Stimulated activated CD4-positive, alpha-beta T cell treated with anti-CD3 and anti-CD28 coated beads, TNF-alpha, amount 100 ng/mL, for 1 hour (primary cell): ENCODE data around the gene PNPLA7.
"Not testable (repeated sequence)": the region's sequence is repeated elsewhere in the genome, so short reads cannot be mapped to it uniquely, and the experiment has no call there.

Source experiments
- DNase-seq, 3 donors: peaks; one replicate each; pipeline ENCODE4 v3.0.0-alpha.2; 2020; ENCODE audit warnings: low read depth in 3 of 3, low spot score in 1 of 3

PNPLA7 gene

GRCh38 chr9:137575716-137576411, 25.7 kb upstream of the PNPLA7 start:
- DNase-seq = no peak

GRCh38 chr9:137575364-137575715, 25.1 kb upstream of the PNPLA7 start:
- no peak for DNase-seq

GRCh38 chr9:137574192-137574591, 24.0 kb upstream of the PNPLA7 start:
- DNase-seq = no peak

GRCh38 chr9:137570566-137570965, 20.4 kb upstream of the PNPLA7 start:
- DNase-seq = no peak

- DNase-seq = no peak
Measured at GRCh38 chr9:137569609-137570203, 19.5 kb upstream of the PNPLA7 start.

- not testable (repeated sequence) for DNase-seq
Measured at GRCh38 chr9:137568445-137568844, 18.2 kb upstream of the PNPLA7 start.

GRCh38 chr9:137564817-137565411, 14.7 kb upstream of the PNPLA7 start:
- no peak for DNase-seq

- DNase-seq = no peak
Measured at GRCh38 chr9:137564134-137564533, 13.9 kb upstream of the PNPLA7 start.

GRCh38 chr9:137558127-137558526, 7.9 kb upstream of the PNPLA7 start:
- no peak for DNase-seq

- no peak for DNase-seq
Measured at GRCh38 chr9:137556069-137556838, 6.1 kb upstream of the PNPLA7 start.

GRCh38 chr9:137555179-137555578, 5.0 kb upstream of the PNPLA7 start:
- DNase-seq = no peak

- DNase-seq = no peak
Measured at GRCh38 chr9:137554349-137554748, 4.1 kb upstream of the PNPLA7 start.

GRCh38 chr9:137553654-137554053, 3.5 kb upstream of the PNPLA7 start:
- not testable (repeated sequence) for DNase-seq

GRCh38 chr9:137552022-137552768, 2.0 kb upstream of the PNPLA7 start:
- peak in 1 of 3 donors; percentile 1 for DNase-seq

- peak; percentile 68 to 83 (median 75) for DNase-seq
Measured at GRCh38 chr9:137551264-137552021, 1.2 kb upstream of the PNPLA7 start, which contains the start of gene MRPL41. Gene MRPL41 (plus strand): TSS chr9:137551879. CDS start chr9:137552082, 203 bp downstream.

GRCh38 chr9:137550958-137551263, 709 bp upstream of the PNPLA7 start:
- not testable (repeated sequence) for DNase-seq

GRCh38 chr9:137547687-137548543, 2.3 kb downstream of the PNPLA7 start:
- no peak for DNase-seq

- DNase-seq = no peak
Measured at GRCh38 chr9:137545123-137545522, 5.1 kb downstream of the PNPLA7 start.

- DNase-seq = no peak
Measured at GRCh38 chr9:137544176-137544760, 5.9 kb downstream of the PNPLA7 start.
